Ramos (cell line): Measurements from ENCODE around the gene VPS18.

Experiments
- in situ Hi-C: fragments of 300-500 bp; cut with MboI; formaldehyde crosslinking; loops from one replicate; pipeline ENCODE4 v1.14.3; 2022; ENCODE audit warnings: low sequenced_read_pairs; ENCODE audit not compliant: unreplicated experiment

The VPS18 gene

GRCh38 chr15:40863660-40864270, 30.5 kb upstream of the VPS18 start:
- in situ Hi-C loops = no loop called here

GRCh38 chr15:40867199-40867598, 27.1 kb upstream of the VPS18 start:
- in situ Hi-C loops = no loop called here

GRCh38 chr15:40869686-40870085, 24.6 kb upstream of the VPS18 start:
- in situ Hi-C loops = no loop called here

- in situ Hi-C loops = no loop called here
These were observed 23.5 kb upstream of the VPS18 start for GRCh38 chr15:40870716-40871115.

GRCh38 chr15:40871749-40872617, 22.3 kb upstream of the VPS18 start:
- in situ Hi-C loops = no loop called here

- in situ Hi-C loops = no loop called here
These were observed 21.2 kb upstream of the VPS18 start for GRCh38 chr15:40872791-40873693.

GRCh38 chr15:40873694-40874561, 20.3 kb upstream of the VPS18 start, which contains the start of gene RHOV:
TSS of gene RHOV (minus strand) at chr15:40874234. CDS start at chr15:40874139, 95 bp downstream.
- in situ Hi-C loops = no loop called here

GRCh38 chr15:40875991-40876730, 18.1 kb upstream of the VPS18 start:
- in situ Hi-C loops = no loop called here

- in situ Hi-C loops = no loop called here
These were observed 16.6 kb upstream of the VPS18 start for GRCh38 chr15:40877694-40878093.

GRCh38 chr15:40878785-40879184, 15.5 kb upstream of the VPS18 start:
- in situ Hi-C loops = no loop called here

GRCh38 chr15:40879609-40880008, 14.6 kb upstream of the VPS18 start:
- in situ Hi-C loops = no loop called here

- in situ Hi-C loops = no loop called here
These were observed 12.9 kb upstream of the VPS18 start for GRCh38 chr15:40881351-40881750.

GRCh38 chr15:40886586-40886985, 7.7 kb upstream of the VPS18 start:
- in situ Hi-C loops = no loop called here

- in situ Hi-C loops = no loop called here
These were observed 5.1 kb upstream of the VPS18 start for GRCh38 chr15:40889112-40889511.

- in situ Hi-C loops = loop anchor here (5.0 kb wide), 1 partner anchor 34 kb away; no protein-coding TSS in a partner anchor
These were observed 3.1 kb upstream of the VPS18 start for GRCh38 chr15:40891138-40891537.

- in situ Hi-C loops = loop anchor here (5.0 kb wide), 1 partner anchor 35 kb away; no protein-coding TSS in a partner anchor
These were observed 2.3 kb upstream of the VPS18 start for GRCh38 chr15:40891810-40892446.

GRCh38 chr15:40892447-40893012, 1.7 kb upstream of the VPS18 start:
- in situ Hi-C loops = loop anchor here (5.0 kb wide), 1 partner anchor 35 kb away; no protein-coding TSS in a partner anchor
